OCI-LY7 (cell line): ENCODE data around the gene CNTNAP5. TPM values are rescaled to one million over a fixed set of nuclear protein-coding genes. Genes with fewer than 3 reads are reported as not detected.
"Not testable (repeated sequence)": the region's sequence is repeated elsewhere in the genome, so short reads cannot be mapped to it uniquely, and the experiment has no call there.

ENCODE experiments used
- BruUV-seq: library from RNA; stranded (reverse); fragments of 400-500 nt; replicated peaks from 2 replicates; lab custom pipeline; 2021; lab: Mats Ljungman, UMichigan
- CTCF ChIA-PET: fragments of 300-600 bp; sonication (Branson Sonifier 250); formaldehyde crosslinking; loops from one replicate; lab custom pipeline; 2022; ENCODE audit warnings: antibody characterized with exemption; ENCODE audit not compliant: unreplicated experiment; lab: Charles Lee
- POLR2A ChIA-PET: fragments of 300-600 bp; sonication (Branson Sonifier 250); formaldehyde crosslinking; loops from one replicate; lab custom pipeline; 2022; ENCODE audit warnings: antibody characterized with exemption; lab: Charles Lee
- DNase-seq: peaks from one replicate; pipeline ENCODE4 v3.0.0-alpha.2; 2015; ENCODE audit warnings: low spot score
- H2AFZ ChIP-seq: fragments of 200-600 bp; sonication (generic), shearing (Covaris generic); 2 replicates; pipeline ENCODE4 v1.6.1; 2014; ENCODE audit warnings: mild to moderate bottlenecking, antibody characterized with exemption, low read length, moderate library complexity
- H3K27ac ChIP-seq: fragments of 200-600 bp; sonication (generic); 2 replicates; pipeline ENCODE4 v1.5.1; 2014; ENCODE audit warnings: mixed run types, low read depth, mild to moderate bottlenecking, moderate library complexity, low read length, inconsistent platforms; ENCODE audit not compliant: poor library complexity, severe bottlenecking
- H3K36me3 ChIP-seq: fragments of 200-600 bp; sonication (generic); 2 replicates; pipeline ENCODE4 v1.6.1; 2014; ENCODE audit warnings: mild to moderate bottlenecking, antibody characterized with exemption, low read length, moderate library complexity, mixed read lengths; ENCODE audit not compliant: insufficient read depth
- H3K4me1 ChIP-seq: fragments of 200-600 bp; sonication (generic); 2 replicates; pipeline ENCODE4 v1.5.1; 2014; ENCODE audit warnings: mild to moderate bottlenecking, low read length; ENCODE audit not compliant: insufficient read depth, poor library complexity, severe bottlenecking
- H3K4me2 ChIP-seq: fragments of 200-600 bp; sonication (generic); 2 replicates; pipeline ENCODE4 v1.6.1; 2014; ENCODE audit warnings: mild to moderate bottlenecking, low read length
- H3K4me3 ChIP-seq: fragments of 200-600 bp; sonication (generic); 2 replicates; pipeline ENCODE4 v1.5.1; 2014; ENCODE audit warnings: mild to moderate bottlenecking, low read depth, low read length; ENCODE audit not compliant: poor library complexity, severe bottlenecking
- H3K79me2 ChIP-seq: fragments of 200-600 bp; sonication (generic); 2 replicates; pipeline ENCODE4 v1.6.1; 2016; ENCODE audit warnings: low read depth, mild to moderate bottlenecking, low read length, moderate library complexity, mixed read lengths; ENCODE audit not compliant: insufficient read depth
- H3K9me2 ChIP-seq: fragments of 200-600 bp; sonication (generic); 2 replicates; pipeline ENCODE4 v1.6.1; 2016; ENCODE audit warnings: mild to moderate bottlenecking, low read length, mixed read lengths; ENCODE audit not compliant: insufficient read depth
- H3K9me3 ChIP-seq: fragments of 200-600 bp; sonication (generic); 2 replicates; pipeline ENCODE4 v1.6.1; 2014; ENCODE audit warnings: mild to moderate bottlenecking, mixed run types, low read length, mixed read lengths
- H4K20me1 ChIP-seq: fragments of 200-600 bp; sonication (generic); 2 replicates; pipeline ENCODE4 v1.6.1; 2014; ENCODE audit warnings: mild to moderate bottlenecking, antibody characterized with exemption, low read length, moderate library complexity, mixed read lengths; ENCODE audit not compliant: insufficient read depth
- EZH2phosphoT487 ChIP-seq: fragments of 200-600 bp; sonication (generic); IDR thresholded peaks from 2 replicates; pipeline ENCODE4 v1.6.1; 2018; ENCODE audit warnings: low read depth, borderline replicate concordance, mild to moderate bottlenecking, mixed run types, antibody characterized with exemption, low read length, moderate library complexity, mixed read lengths
- intact Hi-C: fragments of 100-400 bp; cut with micrococcal nuclease; formaldehyde crosslinking; loops from one replicate; pipeline ENCODE4 v1.10.0; 2022; ENCODE audit not compliant: unreplicated experiment
- total RNA-seq, 2 experiments: library from RNA; depleted of rRNA in 1 of 2; stranded (reverse); fragments of >200 nt in 1 of 2; shearing (Covaris generic) in 1 of 2; gene quantifications; 2 replicates each; pipeline ENCODE4 v1.2.3, GENCODE V29; 2014 to 2022
- TF ChIP-seq, protein P1 (sequence below): fragments of 200-600 bp; sonication (generic); conservative IDR thresholded peaks from 2 replicates; pipeline ENCODE4 v1.5.1; 2014; ENCODE audit warnings: mild to moderate bottlenecking, antibody characterized with exemption, low read length, moderate library complexity, mixed read lengths

The CNTNAP5 gene
- total RNA-seq, 2 experiments from 2014 or later, result not detected

DNA sequence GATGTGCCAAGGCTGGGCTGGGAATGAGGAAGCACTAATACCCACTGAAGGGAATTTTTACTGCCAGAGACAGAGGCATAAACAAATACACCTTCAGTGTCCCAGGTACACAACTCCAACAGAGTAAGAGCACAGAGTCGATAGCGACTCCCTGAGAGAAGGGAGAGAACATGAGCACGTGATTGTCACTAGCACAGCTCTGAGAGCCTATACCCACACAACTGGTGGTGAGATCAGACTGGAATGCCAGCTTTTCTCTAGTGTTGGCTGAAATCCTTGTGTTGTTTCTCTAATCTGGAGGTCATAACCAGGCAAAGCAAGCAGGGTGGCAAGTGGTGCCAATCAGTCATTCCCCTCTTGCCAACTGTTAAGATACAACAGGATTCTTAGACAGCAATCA is 377.2 kb downstream of the CNTNAP5 start:
- no peak overlapping the region for H2AFZ ChIP-seq
- H3K9me3 ChIP-seq, result no peaks in the 10 kb centered on the region
- H3K36me3 ChIP-seq, result no peaks in the 10 kb centered on the region
- CTCF ChIA-PET, result no interaction called here
- BruUV-seq, result no TSS peak
- no peak overlapping the region for H3K27ac ChIP-seq
- TF ChIP-seq, protein P1, sequence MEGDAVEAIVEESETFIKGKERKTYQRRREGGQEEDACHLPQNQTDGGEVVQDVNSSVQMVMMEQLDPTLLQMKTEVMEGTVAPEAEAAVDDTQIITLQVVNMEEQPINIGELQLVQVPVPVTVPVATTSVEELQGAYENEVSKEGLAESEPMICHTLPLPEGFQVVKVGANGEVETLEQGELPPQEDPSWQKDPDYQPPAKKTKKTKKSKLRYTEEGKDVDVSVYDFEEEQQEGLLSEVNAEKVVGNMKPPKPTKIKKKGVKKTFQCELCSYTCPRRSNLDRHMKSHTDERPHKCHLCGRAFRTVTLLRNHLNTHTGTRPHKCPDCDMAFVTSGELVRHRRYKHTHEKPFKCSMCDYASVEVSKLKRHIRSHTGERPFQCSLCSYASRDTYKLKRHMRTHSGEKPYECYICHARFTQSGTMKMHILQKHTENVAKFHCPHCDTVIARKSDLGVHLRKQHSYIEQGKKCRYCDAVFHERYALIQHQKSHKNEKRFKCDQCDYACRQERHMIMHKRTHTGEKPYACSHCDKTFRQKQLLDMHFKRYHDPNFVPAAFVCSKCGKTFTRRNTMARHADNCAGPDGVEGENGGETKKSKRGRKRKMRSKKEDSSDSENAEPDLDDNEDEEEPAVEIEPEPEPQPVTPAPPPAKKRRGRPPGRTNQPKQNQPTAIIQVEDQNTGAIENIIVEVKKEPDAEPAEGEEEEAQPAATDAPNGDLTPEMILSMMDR, result no peak
- TF ChIP-seq EZH2phosphoT487, result no peak
- no peak overlapping the region for H3K4me2 ChIP-seq
- POLR2A ChIA-PET, result no interaction called here
- H3K79me2 ChIP-seq, result no peaks in the 10 kb centered on the region
- intact Hi-C loops, result no loop called here
- H3K9me2 ChIP-seq, result no peaks in the 10 kb centered on the region
- H4K20me1 ChIP-seq, result no peaks in the 10 kb centered on the region
- no peaks in the 10 kb centered on the region for H3K4me1 ChIP-seq
- no peak overlapping the region for H3K4me3 ChIP-seq
- no peak for DNase-seq

DNA sequence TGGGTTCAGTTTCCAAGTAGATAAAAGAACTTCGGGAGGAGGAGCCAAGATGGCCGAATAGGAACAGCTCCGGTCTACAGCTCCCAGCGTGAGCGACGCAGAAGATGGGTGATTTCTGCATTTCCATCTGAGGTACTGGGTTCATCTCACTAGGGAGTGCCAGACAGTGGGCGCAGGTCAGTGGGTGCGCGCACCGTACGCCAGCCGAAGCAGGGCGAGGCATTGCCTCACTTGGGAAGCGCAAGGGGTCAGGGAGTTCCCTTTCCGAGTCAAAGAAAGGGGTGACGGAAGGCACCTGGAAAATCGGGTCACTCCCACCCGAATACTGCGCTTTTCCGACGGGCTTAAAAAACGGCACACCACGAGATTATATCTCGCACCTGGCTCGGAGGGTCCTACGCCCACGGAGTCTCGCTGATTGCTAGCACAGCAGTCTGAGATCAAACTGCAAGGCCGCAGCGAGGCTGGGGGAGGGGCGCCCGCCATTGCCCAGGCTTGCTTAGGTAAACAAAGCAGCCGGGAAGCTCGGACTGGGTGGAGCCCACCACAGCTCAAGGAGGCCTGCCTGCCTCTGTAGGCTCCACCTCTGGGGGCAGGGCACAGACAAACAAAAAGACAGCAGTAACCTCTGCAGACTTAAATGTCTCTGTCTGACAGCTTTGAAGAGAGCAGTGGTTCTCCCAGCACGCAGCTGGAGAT is 382.9 kb downstream of the CNTNAP5 start:
- H3K9me2 ChIP-seq, H3K9me3 ChIP-seq, H3K27ac ChIP-seq, H3K4me2 ChIP-seq, H3K4me1 ChIP-seq, H4K20me1 ChIP-seq, BruUV-seq, POLR2A ChIA-PET, H2AFZ ChIP-seq, CTCF ChIA-PET, H3K36me3 ChIP-seq, DNase-seq, H3K79me2 ChIP-seq, H3K4me3 ChIP-seq, intact Hi-C loops: not testable (repeated sequence)

DNA sequence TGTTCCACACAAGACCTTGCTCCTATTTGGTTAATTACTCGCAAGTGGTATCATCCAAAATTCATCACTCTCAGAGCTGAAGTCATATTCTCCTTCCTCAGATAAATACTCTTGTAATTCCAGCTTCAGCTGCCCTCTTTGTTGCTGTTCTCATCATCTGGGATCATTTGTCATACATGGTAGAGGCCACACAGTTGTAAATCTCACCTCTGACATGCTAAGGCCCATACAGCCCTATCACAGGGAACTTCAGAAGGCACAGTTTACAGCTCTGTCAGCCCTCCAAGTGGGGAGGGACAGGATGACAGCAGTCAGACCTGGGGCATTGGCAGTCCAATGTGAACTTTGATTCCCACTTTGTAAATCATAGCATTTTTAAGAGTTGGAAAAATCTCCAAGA is 399.0 kb downstream of the CNTNAP5 start:
- no peak overlapping the region for H3K27ac ChIP-seq
- ChIA-PET CTCF (no interaction called here), POLR2A (no interaction called here)
- no peaks in the 10 kb centered on the region for H3K79me2 ChIP-seq
- H4K20me1 ChIP-seq, result no peaks in the 10 kb centered on the region
- no peak overlapping the region for H3K4me3 ChIP-seq
- DNase-seq, result no peak
- intact Hi-C loops, result no loop called here
- H3K4me1 ChIP-seq, result no peaks in the 10 kb centered on the region
- no peak for TF ChIP-seq EZH2phosphoT487
- TF ChIP-seq, protein P1, result no peak
- BruUV-seq, result no TSS peak
- H3K9me2 ChIP-seq, result no peaks in the 10 kb centered on the region
- H2AFZ ChIP-seq, result no peak overlapping the region
- H3K9me3 ChIP-seq, result no peaks in the 10 kb centered on the region
- no peaks in the 10 kb centered on the region for H3K36me3 ChIP-seq
- H3K4me2 ChIP-seq, result no peak overlapping the region
